GM23248 (cell line): ENCODE data around the gene GOLGA6L10.
"Not testable (repeated sequence)": the region's sequence is repeated elsewhere in the genome, so short reads cannot be mapped to it uniquely, and the experiment has no call there.

Experiments used
- EZH2 ChIP-seq: fragments of 200-600 bp; sonication (generic); IDR thresholded peaks from 2 replicates; pipeline ENCODE4 v1.6.1; 2018; ENCODE audit warnings: antibody characterized with exemption, mild to moderate bottlenecking; ENCODE audit not compliant: insufficient read depth, poor library complexity, severe bottlenecking
- EZH2phosphoT487 ChIP-seq: fragments of 200-600 bp; sonication (generic); IDR thresholded peaks from 2 replicates; pipeline ENCODE4 v1.6.1; 2018; ENCODE audit warnings: antibody characterized with exemption, moderate library complexity, mild to moderate bottlenecking, low read depth; ENCODE audit not compliant: insufficient read depth

DNA sequence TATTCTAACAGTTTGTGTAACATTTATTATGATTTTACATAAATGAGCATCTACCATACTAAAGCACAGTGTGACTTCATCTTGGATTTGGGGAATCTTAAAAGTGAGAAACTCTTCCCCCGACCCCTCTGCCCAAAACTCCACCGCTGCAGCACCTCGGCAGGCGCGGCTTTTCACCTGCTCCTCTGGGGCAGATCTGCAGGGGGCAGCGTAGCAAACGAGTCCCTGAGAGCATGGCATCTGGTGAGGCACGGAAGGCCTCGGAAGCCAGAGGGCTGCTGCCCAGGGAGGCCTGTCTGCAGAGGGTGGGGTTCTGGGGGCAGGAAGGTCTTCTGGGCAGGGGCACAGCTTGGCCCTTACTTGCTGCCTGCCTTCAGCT, 14.7 kb downstream of the GOLGA6L10 start:
- TF ChIP-seq EZH2phosphoT487, EZH2: not testable (repeated sequence)
